ENCODE results near the gene HILPDA.

DNA sequence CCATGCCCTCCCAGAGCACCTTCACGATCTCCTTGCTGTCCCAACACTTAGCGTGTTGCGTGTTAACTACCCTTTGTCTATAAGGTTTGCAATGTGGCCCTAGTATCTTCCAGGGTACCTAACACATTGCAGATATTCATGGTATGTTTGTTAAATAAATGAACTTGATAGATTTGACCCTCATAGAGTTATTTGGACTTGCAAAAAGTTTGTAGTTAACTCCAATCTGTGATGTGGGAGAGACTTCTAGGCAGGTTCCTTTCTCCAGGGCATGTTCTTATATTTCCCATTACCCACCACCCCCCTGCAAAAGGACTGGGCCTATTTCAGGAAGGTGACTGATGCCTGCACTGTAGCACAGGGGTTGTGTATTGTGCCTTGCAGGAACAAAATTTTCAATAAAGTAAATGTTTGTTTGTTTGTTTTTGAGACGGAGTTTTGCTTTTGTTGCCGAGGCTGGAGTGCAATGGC lies 612 bp downstream of the HILPDA start:
- TF ChIP-seq, protein P1, sequence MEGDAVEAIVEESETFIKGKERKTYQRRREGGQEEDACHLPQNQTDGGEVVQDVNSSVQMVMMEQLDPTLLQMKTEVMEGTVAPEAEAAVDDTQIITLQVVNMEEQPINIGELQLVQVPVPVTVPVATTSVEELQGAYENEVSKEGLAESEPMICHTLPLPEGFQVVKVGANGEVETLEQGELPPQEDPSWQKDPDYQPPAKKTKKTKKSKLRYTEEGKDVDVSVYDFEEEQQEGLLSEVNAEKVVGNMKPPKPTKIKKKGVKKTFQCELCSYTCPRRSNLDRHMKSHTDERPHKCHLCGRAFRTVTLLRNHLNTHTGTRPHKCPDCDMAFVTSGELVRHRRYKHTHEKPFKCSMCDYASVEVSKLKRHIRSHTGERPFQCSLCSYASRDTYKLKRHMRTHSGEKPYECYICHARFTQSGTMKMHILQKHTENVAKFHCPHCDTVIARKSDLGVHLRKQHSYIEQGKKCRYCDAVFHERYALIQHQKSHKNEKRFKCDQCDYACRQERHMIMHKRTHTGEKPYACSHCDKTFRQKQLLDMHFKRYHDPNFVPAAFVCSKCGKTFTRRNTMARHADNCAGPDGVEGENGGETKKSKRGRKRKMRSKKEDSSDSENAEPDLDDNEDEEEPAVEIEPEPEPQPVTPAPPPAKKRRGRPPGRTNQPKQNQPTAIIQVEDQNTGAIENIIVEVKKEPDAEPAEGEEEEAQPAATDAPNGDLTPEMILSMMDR (IDR thresholded peaks at IDR 0.05; ENCODE audit: extremely low read depth in 1 of 2, insufficient read depth in 1 of 2, low read depth in 1 of 2, low read length in 2 of 2), result no peak
- TF ChIP-seq GATA2 (IDR thresholded peaks at IDR 0.05; ENCODE audit: insufficient read depth, insufficient read length, low read depth, low read length), result no peak
- TF ChIP-seq, protein P2, sequence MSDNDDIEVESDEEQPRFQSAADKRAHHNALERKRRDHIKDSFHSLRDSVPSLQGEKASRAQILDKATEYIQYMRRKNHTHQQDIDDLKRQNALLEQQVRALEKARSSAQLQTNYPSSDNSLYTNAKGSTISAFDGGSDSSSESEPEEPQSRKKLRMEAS (IDR thresholded peaks at IDR 0.05; ENCODE audit: insufficient read depth, insufficient read length), result no peak
- TF ChIP-seq EZH2 (IDR thresholded peaks at IDR 0.05; ENCODE audit: borderline replicate concordance, low read depth, low read length, severe bottlenecking), result no peak
- no peak for TF ChIP-seq POLR2AphosphoS5 (IDR thresholded peaks at IDR 0.05; ENCODE audit: insufficient read depth, low read depth, low read length)
- TF ChIP-seq POLR2A (IDR thresholded peaks at IDR 0.05; ENCODE audit: low read depth, low read length), result no peak
- no peak for TF ChIP-seq MYC (IDR thresholded peaks at IDR 0.05; ENCODE audit: low read depth, low read length)

Data from endothelial cell of umbilical vein (primary cell).